K562 (cell line): Measurements from ENCODE around the gene PHKB.

Experiments
- CTCF ChIP-seq, 3 experiments: IDR thresholded peaks in 2 of 3; conservative IDR thresholded peaks in 1 of 3; 2 replicates each; pipeline ENCODE4 v1.5.1; 2011 to 2012; ENCODE audit warnings: low read length in 3 of 3, mild to moderate bottlenecking in 3 of 3, control low read depth in 2 of 3, improper control_type of control experiment in 1 of 3, inconsistent platforms in 1 of 3, low read depth in 1 of 3, mixed read lengths in 1 of 3, moderate library complexity in 1 of 3; ENCODE audit not compliant: insufficient read depth in 2 of 3
- NCOA2 ChIP-seq, 2 experiments: fragments of 450-650 bp; IDR thresholded peaks; 2 replicates each; pipeline ENCODE4 v1.6.1; 2018; ENCODE audit warnings: mild to moderate bottlenecking in 2 of 2, moderate library complexity in 1 of 2; ENCODE audit not compliant: partially characterized antibody in 2 of 2
- SP1 ChIP-seq: sonication (generic); formaldehyde crosslinking; IDR thresholded peaks from 2 replicates; pipeline ENCODE4 v1.8.1; 2022; ENCODE audit warnings: mild to moderate bottlenecking, missing genetic modification reagents

GRCh38 chr16:47724115-47724785 is 263.1 kb downstream of the PHKB start:
- no peak for TF ChIP-seq SP1 (CRISPR knock-in tag)
- TF ChIP-seq CTCF (IDR thresholded peaks at IDR 0.05 in 2 of 3, conservative IDR thresholded peaks at IDR 0.05 in 1 of 3; ENCODE audit: insufficient read depth in 2 of 3, low read depth in 1 of 3, low read length in 3 of 3), result no peak
- TF ChIP-seq NCOA2 (IDR thresholded peaks at IDR 0.05; ENCODE audit: partially characterized antibody in 2 of 2), result no peak
